ENCODE measurements around the gene SH3BP4. TPM values are rescaled to one million over a fixed set of nuclear protein-coding genes. Genes with fewer than 3 reads are reported as not detected.

Gene SH3BP4
- total RNA-seq, 1 experiment from 2014 or later: 49.1 TPM

DNA sequence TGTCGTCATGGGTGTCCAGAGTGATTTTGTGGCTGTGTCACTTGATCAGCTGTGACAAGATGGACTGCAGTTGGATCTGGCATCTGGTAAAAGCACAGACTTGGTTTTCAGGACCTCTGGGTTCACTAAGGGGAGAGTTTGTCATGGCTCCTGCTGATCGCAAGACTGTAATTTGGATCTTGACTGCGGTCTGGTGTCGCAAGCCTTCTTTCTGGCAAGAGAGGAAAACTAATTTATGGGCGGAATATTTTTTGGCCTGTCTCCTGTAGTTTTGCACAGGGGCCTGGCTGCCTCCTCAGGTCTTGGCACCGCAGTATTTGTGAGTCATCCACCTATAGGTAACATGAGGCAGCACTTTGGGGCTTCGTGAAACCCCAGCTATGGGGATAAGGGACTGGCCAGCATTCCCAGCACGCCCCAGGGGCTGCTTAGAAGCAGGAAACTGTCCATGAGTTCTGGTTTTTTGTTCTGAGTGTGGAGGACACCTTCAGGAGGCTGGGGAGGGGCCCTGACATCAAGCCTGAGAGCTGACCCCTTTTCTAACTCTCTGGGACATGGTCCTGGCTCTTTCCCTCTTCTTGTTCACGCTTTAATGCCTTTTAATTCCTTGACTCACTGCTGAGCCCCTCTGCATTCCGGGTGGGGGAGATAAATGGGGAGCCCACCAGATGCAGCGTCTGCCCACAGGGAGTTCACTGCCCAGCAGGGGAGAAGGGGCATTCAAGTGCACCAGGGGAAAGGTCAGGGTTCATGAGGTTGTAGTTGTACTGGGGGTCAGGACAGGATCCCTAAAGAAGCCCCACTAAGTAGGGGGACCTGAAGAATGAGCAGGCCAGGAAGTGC, 12.2 kb downstream of the SH3BP4 start:
- in situ Hi-C loops (cut with HindIII; ENCODE audit: low sequenced_read_pairs): no loop called here

DNA sequence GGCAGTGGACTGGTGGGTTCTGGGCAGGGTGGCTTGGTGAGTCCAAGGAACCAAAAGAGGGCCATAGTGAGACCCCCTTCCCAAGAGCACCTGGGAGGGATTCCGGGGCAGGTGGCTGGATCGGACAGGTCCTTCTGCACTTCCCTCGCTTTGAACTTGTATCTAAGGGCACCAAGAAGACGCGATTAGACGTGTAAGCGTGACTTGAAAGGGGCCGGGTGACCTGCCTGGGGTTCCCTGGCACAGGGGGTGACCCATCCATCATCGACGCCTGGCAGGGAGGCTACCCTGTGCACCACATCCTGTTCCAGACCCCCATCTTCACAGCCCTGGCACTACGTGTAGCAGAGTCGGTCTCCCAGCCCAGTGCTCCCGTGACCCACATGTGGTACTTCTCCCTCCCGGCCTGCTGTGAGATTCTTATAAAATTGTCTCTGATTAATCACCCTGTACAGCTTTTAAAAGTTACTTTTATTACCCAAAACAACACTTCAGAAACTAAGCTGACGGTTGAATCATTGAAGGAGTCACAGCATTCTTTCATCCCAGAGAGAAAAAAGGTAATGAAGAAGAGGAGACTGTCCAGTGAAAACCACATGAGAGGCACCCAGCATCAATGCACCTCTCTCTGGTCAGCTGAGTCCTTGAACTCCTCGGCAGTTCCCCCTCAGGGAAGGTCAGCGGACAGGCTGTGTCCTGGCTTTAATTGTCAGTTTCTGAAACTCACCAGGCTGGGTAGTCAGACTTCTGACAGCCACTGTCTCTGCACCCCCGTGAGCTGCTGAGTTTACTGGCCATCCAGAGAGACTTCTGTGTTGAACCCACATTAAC, 13.0 kb downstream of the SH3BP4 start:
- DNase-seq (ENCODE audit: low spot score): no peak
- in situ Hi-C loops (cut with HindIII; ENCODE audit: low sequenced_read_pairs): no loop called here

More for the DNA sequence above, 12.2 kb downstream of the SH3BP4 start:
- no peak for DNase-seq (ENCODE audit: low spot score)

DNA sequence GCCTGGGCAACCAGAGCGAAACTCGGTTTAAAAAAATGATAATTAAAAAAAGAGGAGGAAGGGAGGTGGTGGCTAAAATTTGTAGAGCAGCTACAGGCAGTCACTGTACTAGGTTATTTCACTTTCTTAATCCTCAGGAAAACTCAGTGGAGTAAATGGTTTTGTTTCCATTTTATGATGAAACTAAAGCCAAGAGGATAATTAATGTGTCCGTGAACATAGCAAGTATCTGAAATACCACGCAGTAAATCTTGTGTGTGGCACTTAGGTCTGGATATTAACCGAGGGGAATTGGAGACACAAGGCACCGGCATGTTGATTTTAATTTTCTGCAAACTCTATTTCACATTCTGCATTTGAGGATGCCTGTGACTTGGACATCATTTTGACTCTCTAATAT, 14.5 kb downstream of the SH3BP4 start:
- in situ Hi-C loops (cut with HindIII; ENCODE audit: low sequenced_read_pairs): no loop called here
- no peak for DNase-seq (ENCODE audit: low spot score)

DNA sequence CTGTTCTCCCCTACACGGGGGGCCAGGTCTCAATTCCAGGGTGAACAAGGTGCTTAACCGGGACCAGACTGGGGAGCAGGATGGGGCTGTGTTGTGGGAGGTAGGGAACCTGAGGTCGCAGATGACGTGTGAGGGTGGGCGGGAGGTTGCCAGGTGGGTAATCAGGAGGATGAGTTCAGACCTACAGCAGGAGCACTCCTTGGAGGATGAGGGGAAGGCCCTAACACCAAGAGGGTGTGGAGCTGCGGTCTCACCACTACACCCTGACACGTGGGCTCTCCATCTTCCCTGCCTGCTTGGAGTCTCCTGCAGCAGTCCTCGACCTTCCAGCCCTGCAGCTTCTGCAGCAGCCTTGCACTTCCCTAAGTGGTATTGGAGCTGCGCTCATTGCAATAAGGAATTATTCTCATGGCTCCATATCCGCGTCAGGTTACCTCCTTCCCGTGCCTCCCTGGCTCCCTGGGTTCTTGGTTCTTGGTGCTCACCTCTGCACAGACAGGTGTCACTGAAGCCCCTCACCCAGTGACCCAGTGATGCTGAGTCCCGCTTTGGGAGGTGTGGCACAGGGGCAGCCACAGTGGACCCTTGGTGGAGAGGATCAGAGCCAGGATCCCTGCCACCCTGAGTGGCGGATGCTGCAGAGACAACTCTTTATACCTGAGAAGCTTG, 15.5 kb downstream of the SH3BP4 start:
- DNase-seq (ENCODE audit: low spot score): no peak
- in situ Hi-C loops (cut with HindIII; ENCODE audit: low sequenced_read_pairs): no loop called here

DNA sequence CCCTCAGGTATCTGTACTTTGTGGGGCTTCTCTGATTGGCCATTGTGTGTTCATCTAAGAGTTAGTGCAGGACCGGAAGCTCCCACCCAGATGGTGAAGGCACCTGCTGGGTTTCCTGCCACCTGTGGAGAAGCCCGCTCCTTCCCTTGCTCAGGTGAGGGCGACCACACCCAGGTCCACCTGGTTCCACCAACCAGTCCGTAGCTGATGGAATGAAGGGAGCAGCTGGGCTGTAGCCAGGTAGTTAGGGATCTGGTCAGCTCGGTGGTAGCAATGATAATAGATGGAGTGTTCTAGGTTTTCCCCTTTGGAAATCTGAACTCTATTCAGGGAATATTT, 16.0 kb downstream of the SH3BP4 start:
- DNase-seq (ENCODE audit: low spot score): no peak
- in situ Hi-C loops (cut with HindIII; ENCODE audit: low sequenced_read_pairs): no loop called here

DNA sequence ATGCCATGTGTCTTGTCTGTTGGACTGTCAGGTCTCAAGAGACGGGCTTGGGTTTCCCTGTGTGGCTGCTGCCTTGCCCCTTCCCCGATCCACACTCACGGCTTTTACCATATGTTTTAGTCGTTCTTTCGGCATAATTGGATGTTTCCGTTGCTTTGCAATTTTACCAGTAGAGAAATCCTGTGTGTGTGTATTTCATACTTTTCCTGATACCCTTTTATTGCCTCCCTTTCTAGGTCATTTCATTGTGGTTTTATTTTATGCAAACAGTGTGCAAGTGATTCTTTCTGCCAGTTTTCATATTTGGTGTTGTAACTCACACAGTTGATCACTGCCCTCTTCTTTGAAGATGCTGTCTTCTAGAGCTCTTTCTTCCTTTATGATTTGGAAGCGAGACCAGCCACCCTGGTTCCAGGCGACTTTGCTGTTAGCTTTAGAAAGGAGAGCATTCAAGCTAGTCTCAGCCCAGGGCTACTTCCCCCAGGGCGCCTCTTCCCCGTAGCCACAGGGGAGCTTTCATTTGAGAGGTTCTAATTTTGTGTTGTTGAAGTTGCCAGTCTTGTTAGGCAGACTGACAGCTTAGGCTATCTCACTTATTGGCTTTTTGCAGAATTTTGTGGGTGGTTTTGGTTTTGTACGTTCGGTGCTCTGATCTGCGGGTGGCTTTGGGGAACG, 17.0 kb downstream of the SH3BP4 start:
- in situ Hi-C loops (cut with HindIII; ENCODE audit: low sequenced_read_pairs): no loop called here
- DNase-seq (ENCODE audit: low spot score): no peak

DNA sequence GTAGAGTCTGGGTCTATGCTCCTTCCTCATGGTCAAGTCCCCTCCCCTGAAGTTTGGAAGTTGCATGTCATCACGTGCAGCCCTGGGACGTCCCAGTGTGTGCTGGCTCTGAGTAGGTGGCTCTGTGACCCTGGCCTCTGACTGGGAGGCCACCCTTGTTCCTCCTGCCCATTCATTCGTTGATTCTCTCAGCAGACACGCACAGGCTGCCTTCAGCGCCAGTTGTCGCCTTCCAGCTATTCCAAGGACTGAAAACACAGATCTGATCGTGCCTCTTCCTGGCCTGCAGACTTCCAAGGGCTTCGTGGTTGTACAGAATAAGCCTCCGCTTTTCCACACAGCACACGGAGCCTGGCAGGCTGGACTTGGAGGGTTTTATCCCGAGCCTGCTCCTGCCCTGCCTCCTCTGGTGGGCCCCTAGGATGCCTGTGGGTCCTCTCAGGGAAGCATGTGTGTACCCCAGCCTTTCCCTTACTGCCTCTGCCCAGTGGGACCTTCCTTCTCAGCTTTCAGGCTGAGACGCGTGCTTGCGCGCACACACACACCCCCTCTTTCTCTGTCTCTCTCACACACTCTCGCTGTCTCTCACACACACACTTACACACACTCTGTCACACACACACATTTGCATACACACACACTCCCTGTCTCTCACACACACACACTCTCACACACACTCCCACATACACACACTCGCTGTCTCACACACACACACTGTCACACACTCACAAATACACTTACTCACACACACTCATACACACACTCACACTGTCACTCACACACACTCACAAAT, 17.7 kb downstream of the SH3BP4 start:
- DNase-seq (ENCODE audit: low spot score): no peak
- in situ Hi-C loops (cut with HindIII; ENCODE audit: low sequenced_read_pairs): no loop called here

DNA sequence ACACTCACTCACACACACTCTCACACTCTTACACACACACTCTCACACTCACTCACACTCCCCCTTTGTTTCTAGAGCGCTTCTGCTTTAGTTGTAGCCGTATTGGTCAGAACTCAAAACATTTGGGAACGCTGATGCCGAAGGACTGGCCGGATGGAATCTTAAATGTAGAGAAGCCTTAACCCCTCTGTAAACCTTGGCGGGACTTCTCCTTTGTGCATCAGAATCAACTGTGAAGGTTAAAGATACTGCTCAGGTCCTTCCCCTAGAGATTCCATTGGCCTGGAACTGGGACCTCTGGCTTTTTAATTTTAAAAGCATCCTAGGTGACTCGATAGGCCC, 18.3 kb downstream of the SH3BP4 start:
- in situ Hi-C loops (cut with HindIII; ENCODE audit: low sequenced_read_pairs): no loop called here
- DNase-seq (ENCODE audit: low spot score): no peak

DNA sequence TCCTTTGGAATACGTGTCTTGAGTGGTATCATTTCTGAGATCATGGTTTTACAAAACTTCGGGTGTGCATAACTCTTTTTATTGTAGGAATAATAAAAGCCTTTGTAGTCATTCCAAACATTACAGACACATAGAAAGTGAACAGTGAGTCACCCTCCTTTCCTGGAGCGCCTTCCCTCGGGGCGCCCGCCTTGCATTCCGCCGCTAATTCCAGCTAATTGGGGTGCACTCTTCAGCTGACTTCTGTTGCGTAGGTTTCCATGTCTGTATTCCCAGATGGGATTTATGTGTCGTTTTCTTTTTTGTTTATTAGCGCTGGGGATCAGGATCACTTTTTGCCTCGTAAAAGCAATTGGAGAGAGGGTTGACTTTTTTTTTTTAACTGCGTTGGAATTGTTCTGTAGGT, 18.7 kb downstream of the SH3BP4 start:
- in situ Hi-C loops (cut with HindIII; ENCODE audit: low sequenced_read_pairs): no loop called here
- DNase-seq (ENCODE audit: low spot score): no peak

DNA sequence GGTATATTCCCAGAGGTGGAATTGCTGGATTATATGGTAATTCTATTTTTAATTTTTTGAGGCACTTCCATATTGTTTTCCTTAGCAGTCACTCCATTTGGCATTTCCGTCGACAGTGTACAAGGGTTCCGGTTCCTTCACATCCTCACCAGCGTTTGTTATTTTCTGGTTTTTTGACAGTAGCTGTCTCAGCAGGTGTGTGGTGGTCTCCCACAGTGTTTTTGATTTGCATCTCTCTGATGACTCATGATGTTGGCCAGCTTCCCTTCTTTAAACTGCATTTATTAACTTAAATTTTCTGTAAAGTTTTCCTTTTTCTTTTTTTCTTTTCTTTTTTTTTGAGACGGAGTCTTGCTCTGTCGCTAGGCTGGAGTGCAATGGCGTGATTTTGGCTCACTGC, 19.7 kb downstream of the SH3BP4 start:
- DNase-seq (ENCODE audit: low spot score): no peak
- in situ Hi-C loops (cut with HindIII; ENCODE audit: low sequenced_read_pairs): no loop called here

DNA sequence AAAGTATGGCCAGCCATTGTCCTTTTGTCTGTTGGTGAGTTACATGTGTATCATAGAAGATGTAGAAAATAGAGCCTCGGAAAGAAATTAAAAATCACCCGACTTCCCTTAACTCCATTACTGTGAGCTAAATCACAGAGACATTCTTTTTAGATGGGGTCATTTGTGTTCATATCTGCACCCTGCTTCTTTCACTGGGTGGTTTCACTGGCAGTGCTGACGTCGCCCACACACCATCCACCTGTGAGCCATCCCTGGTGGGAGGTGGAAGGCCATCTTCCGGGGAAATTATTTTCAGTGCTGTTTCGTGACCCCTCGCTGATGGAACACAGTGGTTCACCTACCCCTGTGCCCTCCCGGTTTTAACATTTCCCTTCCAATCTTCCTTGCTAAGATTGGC, 21.2 kb downstream of the SH3BP4 start:
- DNase-seq (ENCODE audit: low spot score): no peak
- in situ Hi-C loops (cut with HindIII; ENCODE audit: low sequenced_read_pairs): no loop called here

DNA sequence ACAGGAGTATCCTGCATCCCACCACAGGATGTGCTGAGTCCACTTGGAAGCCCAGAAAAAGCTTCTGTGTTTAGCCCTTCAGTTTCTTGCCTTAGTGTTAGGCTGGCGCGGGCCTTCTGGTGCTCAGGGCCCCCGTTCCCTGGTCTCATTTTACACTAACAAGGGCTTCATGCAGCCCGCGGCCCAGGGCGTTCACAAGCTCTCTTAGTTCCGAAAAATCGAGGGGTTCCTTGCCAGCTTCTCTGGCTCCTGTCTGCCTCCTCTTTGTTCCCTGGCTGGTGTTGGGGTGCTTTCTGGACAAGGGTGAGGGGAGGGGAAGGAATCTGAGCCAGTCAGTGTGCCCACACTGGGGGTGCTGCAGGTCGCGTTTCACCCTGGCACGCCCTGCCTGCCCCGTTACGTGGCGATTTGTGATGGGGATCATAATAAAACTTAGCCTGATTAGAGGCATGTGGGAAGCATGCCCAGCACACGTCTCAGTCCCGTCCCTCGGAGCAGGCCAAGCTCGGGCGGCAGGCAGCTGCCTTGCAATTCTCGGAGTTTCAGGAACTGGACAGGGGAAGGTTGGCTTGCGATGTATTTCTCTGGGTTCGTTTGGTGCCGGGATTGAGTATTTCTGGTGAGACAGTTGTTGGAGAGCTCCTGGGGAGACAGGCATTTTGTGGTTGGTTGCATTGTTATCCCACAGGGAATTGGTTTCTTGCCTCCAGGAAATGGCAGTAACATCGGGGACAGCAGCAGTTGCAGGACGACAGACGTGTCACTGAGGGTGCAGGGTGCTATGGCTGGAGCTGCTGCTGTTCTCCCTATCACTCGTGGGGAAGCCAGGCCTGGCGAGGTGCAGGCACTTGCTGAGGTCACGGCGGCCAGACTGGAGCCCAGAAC, 22.9 kb downstream of the SH3BP4 start:
- in situ Hi-C loops (cut with HindIII; ENCODE audit: low sequenced_read_pairs): no loop called here

DNA sequence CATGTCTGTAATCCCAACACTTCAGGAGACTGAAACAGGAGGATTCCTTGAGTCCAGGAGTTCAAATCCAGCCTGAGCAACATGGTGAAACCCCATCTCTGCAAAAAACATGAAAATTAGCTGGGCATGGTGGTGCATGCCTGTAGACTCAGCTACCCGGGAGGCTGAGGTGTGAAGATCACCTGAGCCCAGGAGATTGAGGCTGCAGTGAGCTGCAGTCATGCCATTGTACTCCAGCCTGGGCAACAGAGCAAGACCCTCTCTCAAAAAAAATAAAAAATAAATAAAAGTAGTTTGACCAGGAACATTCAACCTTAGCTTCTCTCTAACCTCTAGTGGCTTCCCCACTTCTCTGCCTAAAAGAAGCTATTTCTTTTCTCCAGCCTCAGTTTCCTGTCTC, 23.8 kb downstream of the SH3BP4 start:
- no peak for DNase-seq (ENCODE audit: low spot score)
- in situ Hi-C loops (cut with HindIII; ENCODE audit: low sequenced_read_pairs): no loop called here

More for the DNA sequence above, 22.9 kb downstream of the SH3BP4 start:
- DNase-seq (ENCODE audit: low spot score): no peak

DNA sequence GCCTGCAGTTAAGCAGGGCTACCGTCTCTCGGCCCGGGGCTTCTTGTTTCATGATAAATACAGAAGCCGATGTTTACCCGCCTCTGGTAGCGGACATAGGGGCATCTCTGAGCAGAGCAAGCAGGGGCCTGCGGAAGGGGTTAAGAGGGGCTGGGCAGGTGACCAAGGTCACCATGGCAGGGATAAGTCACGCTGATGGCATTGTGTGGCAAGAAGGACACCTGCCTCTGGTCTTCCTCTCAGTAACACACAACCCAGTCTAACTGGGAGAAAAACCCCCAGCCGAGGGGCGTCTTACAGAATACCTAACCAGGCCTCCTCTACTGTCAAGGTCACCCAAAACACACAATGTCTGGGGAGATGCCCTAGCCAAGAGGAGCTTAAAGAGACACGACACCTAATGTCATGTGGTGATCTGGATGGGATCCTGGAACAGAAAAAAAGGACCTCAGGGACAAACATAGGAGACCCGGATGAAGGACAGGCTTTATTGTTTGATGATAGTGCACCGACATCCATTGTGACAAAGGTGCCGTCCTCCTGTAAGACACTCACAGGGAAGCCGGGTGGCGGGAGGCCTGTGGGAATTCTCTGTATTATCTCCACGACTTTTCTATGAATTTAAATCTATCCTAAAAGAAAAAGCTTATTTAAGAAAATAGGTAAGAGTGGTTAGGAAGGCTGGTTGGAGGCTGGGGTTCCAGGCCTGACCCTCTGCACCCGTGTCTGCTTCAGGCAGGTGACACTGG, 24.8 kb downstream of the SH3BP4 start:
- no peak for DNase-seq (ENCODE audit: low spot score)

DNA sequence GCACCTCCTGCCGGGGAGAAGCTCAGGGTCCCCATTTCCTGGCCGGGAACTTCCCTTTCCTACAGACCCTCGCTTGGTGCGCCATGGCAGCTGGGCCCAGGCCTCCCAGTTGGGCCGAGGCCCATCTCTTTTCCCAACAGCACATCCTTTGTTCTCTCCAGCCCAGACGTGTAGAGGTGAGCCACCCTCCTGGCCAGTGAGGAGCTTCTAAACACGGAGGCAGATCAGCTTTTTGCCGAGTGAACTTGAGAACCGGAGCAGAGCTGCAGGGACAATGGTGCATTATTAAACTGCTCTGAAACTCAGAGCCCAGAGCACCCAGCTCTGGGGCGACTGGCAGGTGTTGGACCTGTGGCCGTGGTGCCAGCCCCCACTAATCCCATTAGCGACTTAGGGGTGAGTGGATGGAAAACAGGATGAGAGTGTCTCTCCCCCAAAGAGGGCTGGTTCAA, 25.4 kb downstream of the SH3BP4 start:
- in situ Hi-C loops (cut with HindIII; ENCODE audit: low sequenced_read_pairs): no loop called here
- no peak for DNase-seq (ENCODE audit: low spot score)

More for the DNA sequence above, 24.8 kb downstream of the SH3BP4 start:
- in situ Hi-C loops (cut with HindIII; ENCODE audit: low sequenced_read_pairs): no loop called here

DNA sequence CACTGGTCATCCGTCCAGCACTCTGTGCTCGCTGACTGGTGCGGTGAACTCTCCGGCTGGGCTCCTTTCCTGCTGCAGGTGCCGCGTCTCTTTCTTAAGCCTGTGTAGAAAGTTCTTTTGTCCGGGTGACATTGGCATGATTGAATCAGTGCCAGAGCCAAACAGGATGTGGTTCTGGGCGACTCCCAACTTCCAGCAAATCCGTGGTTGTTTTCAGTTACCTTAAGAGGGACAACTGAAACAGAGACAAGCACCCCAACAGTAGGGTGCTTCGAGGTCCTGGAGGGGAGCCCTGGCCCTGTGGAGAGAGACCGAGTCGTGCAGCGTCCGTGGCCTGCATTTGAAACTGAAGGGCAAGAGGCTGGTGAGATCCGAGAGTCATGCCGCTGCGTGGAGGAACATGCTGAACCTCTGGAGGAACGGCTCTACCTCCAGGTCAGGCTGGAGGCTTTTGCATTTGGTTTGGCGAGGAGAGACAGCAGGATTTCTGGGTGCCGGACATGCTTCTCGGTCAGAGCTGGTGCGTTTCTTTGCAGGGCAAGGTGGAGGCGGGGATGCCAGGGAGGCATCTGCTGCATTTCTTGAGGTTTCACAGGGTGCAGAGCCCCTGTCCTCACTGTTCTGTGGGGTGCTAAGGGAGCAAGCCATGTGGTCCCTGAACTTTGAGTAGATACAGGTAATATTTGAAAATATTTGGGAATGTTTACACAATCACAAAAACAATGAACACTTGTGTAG, 26.8 kb downstream of the SH3BP4 start:
- in situ Hi-C loops (cut with HindIII; ENCODE audit: low sequenced_read_pairs): no loop called here
- DNase-seq (ENCODE audit: low spot score): no peak

Measured in G401 (cell line).